ENCODE results near the gene PARP2. TPM values are rescaled to one million over a fixed set of nuclear protein-coding genes. Genes with fewer than 3 reads are reported as not detected.
A peak's percentile ranks its signal among the peaks of the same experiment; 100 is the strongest.
"Not testable (repeated sequence)": the region's sequence is repeated elsewhere in the genome, so short reads cannot be mapped to it uniquely, and the experiment has no call there.

PARP2 gene
- total RNA-seq, 1 experiment from 2014 or later: 25.0 TPM

DNA sequence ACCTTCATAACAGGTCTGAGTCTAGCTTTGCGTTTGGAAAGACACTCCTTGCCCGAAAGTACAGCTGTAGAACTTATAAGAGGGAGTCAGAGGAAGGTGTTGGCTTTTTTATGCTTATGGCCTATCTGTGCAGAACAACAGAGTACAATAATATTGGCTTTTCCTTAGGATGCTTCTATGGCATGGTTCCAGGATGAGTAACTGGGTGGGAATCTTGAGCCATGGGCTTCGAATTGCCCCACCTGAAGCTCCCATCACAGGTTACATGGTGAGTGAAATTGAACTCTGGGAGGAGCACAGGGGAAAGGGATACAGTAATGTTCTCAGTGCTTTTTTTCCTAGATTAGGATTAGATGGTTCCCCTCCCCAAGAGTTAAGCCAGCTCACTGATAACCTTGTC is 13.0 kb downstream of the PARP2 start:
- Histone ChIP-seq H3K4me3 (ENCODE audit: low read length) (no peak overlapping the region), H2AFZ (ENCODE audit: low read length) (no peak overlapping the region), H4K20me1 (ENCODE audit: insufficient read depth, low read depth, low read length) (no peaks in the 10 kb centered on the region), H3K27me3 (ENCODE audit: low read length) (no peaks in the 10 kb centered on the region), H3K9me3 (ENCODE audit: low read length) (no peaks in the 10 kb centered on the region), H3K4me1 (ENCODE audit: low read length) (no peaks in the 10 kb centered on the region), H3K4me2 (ENCODE audit: low read depth, low read length, poor library complexity, severe bottlenecking) (no peak overlapping the region), H3K79me2 (ENCODE audit: low read length) (no peaks in the 10 kb centered on the region), H3K9me2 (replicated peaks; ENCODE audit: insufficient read depth, low read length) (no peaks in the 10 kb centered on the region), H3K36me3 (ENCODE audit: insufficient read depth, low read length) (peaks cover 71% of the 10 kb centered on the region), H3K27ac (ENCODE audit: low read length) (no peak overlapping the region), H3K9ac (ENCODE audit: low read length) (no peak overlapping the region)
- no peak for DNase-seq

DNA sequence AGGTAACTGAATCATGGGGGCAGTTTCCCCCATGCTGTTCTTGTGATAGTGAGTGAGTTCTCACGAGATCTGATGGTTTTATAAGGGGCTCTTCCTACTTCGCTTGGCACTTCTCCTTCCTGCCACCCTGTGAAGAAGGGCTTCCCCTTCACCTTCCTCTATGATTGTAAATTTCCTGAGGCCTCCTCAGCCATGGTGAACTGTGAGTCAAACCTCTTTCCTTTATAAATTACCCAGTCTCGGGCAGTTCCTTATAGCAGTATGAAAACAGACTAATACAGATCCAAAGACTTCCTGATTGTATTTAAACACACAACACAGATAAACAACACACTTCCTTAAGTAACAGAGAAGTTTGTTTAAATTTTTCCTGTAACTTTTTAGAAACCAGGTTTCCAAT is 15.0 kb downstream of the PARP2 start:
- not testable (repeated sequence) for H3K4me1 ChIP-seq (ENCODE audit: low read length); H3K27me3 ChIP-seq (ENCODE audit: low read length); H3K4me2 ChIP-seq (ENCODE audit: low read depth, low read length, poor library complexity, severe bottlenecking); H4K20me1 ChIP-seq (ENCODE audit: insufficient read depth, low read depth, low read length); H3K79me2 ChIP-seq (ENCODE audit: low read length); H3K9ac ChIP-seq (ENCODE audit: low read length); H3K4me3 ChIP-seq (ENCODE audit: low read length); H3K9me2 ChIP-seq (replicated peaks; ENCODE audit: insufficient read depth, low read length); H3K9me3 ChIP-seq (ENCODE audit: low read length); H3K27ac ChIP-seq (ENCODE audit: low read length); DNase-seq; H2AFZ ChIP-seq (ENCODE audit: low read length)
- H3K36me3 ChIP-seq (ENCODE audit: insufficient read depth, low read length): peaks cover 56% of the 10 kb centered on the region

DNA sequence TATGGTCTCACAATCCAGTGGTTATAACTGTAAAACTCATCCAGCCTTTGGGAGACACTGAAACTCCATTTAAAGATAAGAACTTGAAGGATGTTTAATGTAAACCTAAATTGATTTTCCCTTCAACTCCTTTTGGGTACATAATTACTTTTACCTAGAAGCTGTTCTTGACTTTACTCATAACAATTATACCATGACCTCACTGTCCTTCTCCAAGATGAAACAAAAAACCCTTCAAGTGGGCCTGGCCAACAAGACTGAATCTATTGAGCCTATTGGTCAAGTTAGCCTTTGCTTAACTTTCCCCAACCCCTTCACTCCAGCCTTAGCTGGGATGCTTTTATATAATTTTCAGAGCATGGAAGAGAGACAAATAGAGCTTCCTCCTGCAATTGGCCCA is 22.5 kb downstream of the PARP2 start:
- Histone ChIP-seq H3K9me3 (ENCODE audit: low read length) (no peaks in the 10 kb centered on the region), H3K36me3 (ENCODE audit: insufficient read depth, low read length) (peaks cover 26% of the 10 kb centered on the region)

GRCh38 chr14:20372796-20373195 is 29.4 kb downstream of the PARP2 start:
- Histone ChIP-seq H3K36me3 (ENCODE audit: insufficient read depth, low read length) (peaks cover 39% of the 10 kb centered on the region), H3K4me1 (ENCODE audit: low read length) (no peaks in the 10 kb centered on the region), H3K9me3 (ENCODE audit: low read length) (no peaks in the 10 kb centered on the region), H4K20me1 (ENCODE audit: insufficient read depth, low read depth, low read length) (no peaks in the 10 kb centered on the region), H3K9me2 (replicated peaks; ENCODE audit: insufficient read depth, low read length) (no peaks in the 10 kb centered on the region), H3K79me2 (ENCODE audit: low read length) (no peaks in the 10 kb centered on the region), H3K4me2 (ENCODE audit: low read depth, low read length, poor library complexity, severe bottlenecking) (no peak overlapping the region), H3K9ac (ENCODE audit: low read length) (no peak overlapping the region), H3K27ac (ENCODE audit: low read length) (no peak overlapping the region), H2AFZ (ENCODE audit: low read length) (no peak overlapping the region), H3K4me3 (ENCODE audit: low read length) (no peak overlapping the region), H3K27me3 (ENCODE audit: low read length) (no peaks in the 10 kb centered on the region)
- no peak for DNase-seq

More for the DNA sequence above, 22.5 kb downstream of the PARP2 start:
- no peak overlapping the region for H3K9ac ChIP-seq (ENCODE audit: low read length)
- no peak for DNase-seq
- no peaks in the 10 kb centered on the region for H4K20me1 ChIP-seq (ENCODE audit: insufficient read depth, low read depth, low read length)
- no peaks in the 10 kb centered on the region for H3K4me1 ChIP-seq (ENCODE audit: low read length)
- no peaks in the 10 kb centered on the region for H3K79me2 ChIP-seq (ENCODE audit: low read length)
- H3K27me3 ChIP-seq (ENCODE audit: low read length): no peaks in the 10 kb centered on the region
- no peaks in the 10 kb centered on the region for H3K9me2 ChIP-seq (replicated peaks; ENCODE audit: insufficient read depth, low read length)
- H3K4me3 ChIP-seq (ENCODE audit: low read length): no peak overlapping the region
- no peak overlapping the region for H2AFZ ChIP-seq (ENCODE audit: low read length)
- no peak overlapping the region for H3K27ac ChIP-seq (ENCODE audit: low read length)
- H3K4me2 ChIP-seq (ENCODE audit: low read depth, low read length, poor library complexity, severe bottlenecking): no peak overlapping the region

GRCh38 chr14:20375471-20375870 is 32.0 kb downstream of the PARP2 start:
- Histone ChIP-seq H3K4me1 (ENCODE audit: low read length) (peaks cover 7% of the 10 kb centered on the region), H3K27ac (ENCODE audit: low read length) (no peak overlapping the region)

DNA sequence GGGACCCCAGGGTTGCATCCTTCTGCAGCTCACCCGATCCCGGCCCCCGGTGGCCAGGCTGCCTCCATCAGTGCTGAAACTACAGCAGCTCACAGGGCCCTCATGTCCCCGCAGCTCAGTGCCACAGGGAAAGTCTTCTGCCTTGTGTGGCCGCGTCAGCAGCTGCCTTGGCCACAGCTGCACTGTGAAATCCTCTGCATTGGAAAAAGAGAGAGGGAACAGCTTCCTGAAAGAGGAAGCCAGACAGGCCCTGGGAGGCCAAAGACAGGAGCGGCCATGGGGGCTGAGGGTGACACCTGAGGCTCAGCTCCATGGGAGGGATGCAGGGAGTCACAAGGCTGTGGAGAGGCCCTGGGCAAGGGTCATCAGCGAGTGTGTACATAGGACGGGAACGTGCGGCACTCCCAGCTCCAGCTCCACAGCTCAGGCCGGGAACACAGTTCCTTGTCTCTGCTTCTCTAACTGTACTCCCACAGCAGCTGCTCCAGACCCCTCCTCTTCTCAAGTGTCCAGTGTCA is 32.7 kb downstream of the PARP2 start:
- Histone ChIP-seq H3K9me3 (ENCODE audit: low read length) (no peaks in the 10 kb centered on the region), H3K4me2 (ENCODE audit: low read depth, low read length, poor library complexity, severe bottlenecking) (no peak overlapping the region), H3K4me3 (ENCODE audit: low read length) (no peak overlapping the region), H4K20me1 (ENCODE audit: insufficient read depth, low read depth, low read length) (no peaks in the 10 kb centered on the region), H3K4me1 (ENCODE audit: low read length) (peaks cover 14% of the 10 kb centered on the region), H3K9ac (ENCODE audit: low read length) (no peak overlapping the region), H3K36me3 (ENCODE audit: insufficient read depth, low read length) (peaks cover 21% of the 10 kb centered on the region), H3K79me2 (ENCODE audit: low read length) (no peaks in the 10 kb centered on the region), H3K27ac (ENCODE audit: low read length) (no peak overlapping the region), H3K9me2 (replicated peaks; ENCODE audit: insufficient read depth, low read length) (no peaks in the 10 kb centered on the region), H3K27me3 (ENCODE audit: low read length) (no peaks in the 10 kb centered on the region), H2AFZ (ENCODE audit: low read length) (no peak overlapping the region)
- no peak for DNase-seq

More at GRCh38 chr14:20375471-20375870, 32.0 kb downstream of the PARP2 start:
- no peak overlapping the region for H3K4me3 ChIP-seq (ENCODE audit: low read length)
- H3K9ac ChIP-seq (ENCODE audit: low read length): no peak overlapping the region
- H3K27me3 ChIP-seq (ENCODE audit: low read length): no peaks in the 10 kb centered on the region
- no peaks in the 10 kb centered on the region for H3K79me2 ChIP-seq (ENCODE audit: low read length)
- no peaks in the 10 kb centered on the region for H4K20me1 ChIP-seq (ENCODE audit: insufficient read depth, low read depth, low read length)
- H3K4me2 ChIP-seq (ENCODE audit: low read depth, low read length, poor library complexity, severe bottlenecking): no peak overlapping the region
- H3K36me3 ChIP-seq (ENCODE audit: insufficient read depth, low read length): peaks cover 28% of the 10 kb centered on the region
- no peaks in the 10 kb centered on the region for H3K9me2 ChIP-seq (replicated peaks; ENCODE audit: insufficient read depth, low read length)
- no peak overlapping the region for H2AFZ ChIP-seq (ENCODE audit: low read length)
- no peak for DNase-seq
- no peaks in the 10 kb centered on the region for H3K9me3 ChIP-seq (ENCODE audit: low read length)

GRCh38 chr14:20377171-20377570 is 33.7 kb downstream of the PARP2 start:
- Histone ChIP-seq H3K36me3 (ENCODE audit: insufficient read depth, low read length) (peaks cover 11% of the 10 kb centered on the region; the same call in 1 of the 2 replicates), H3K4me1 (ENCODE audit: low read length) (peaks cover 18% of the 10 kb centered on the region), H3K4me2 (ENCODE audit: low read depth, low read length, poor library complexity, severe bottlenecking) (no peak overlapping the region), H3K9me3 (ENCODE audit: low read length) (no peaks in the 10 kb centered on the region), H3K79me2 (ENCODE audit: low read length) (no peaks in the 10 kb centered on the region), H3K27ac (ENCODE audit: low read length) (no peak overlapping the region), H4K20me1 (ENCODE audit: insufficient read depth, low read depth, low read length) (no peaks in the 10 kb centered on the region), H3K9ac (ENCODE audit: low read length) (no peak overlapping the region), H3K9me2 (replicated peaks; ENCODE audit: insufficient read depth, low read length) (no peaks in the 10 kb centered on the region), H3K27me3 (ENCODE audit: low read length) (no peaks in the 10 kb centered on the region), H3K4me3 (ENCODE audit: low read length) (no peak overlapping the region), H2AFZ (ENCODE audit: low read length) (no peak overlapping the region)
- no peak for DNase-seq

GRCh38 chr14:20379743-20380142 is 36.3 kb downstream of the PARP2 start:
- H3K9me3 ChIP-seq (ENCODE audit: low read length): no peaks in the 10 kb centered on the region
- peaks cover 2% of the 10 kb centered on the region; the same call in 1 of the 2 replicates for H3K36me3 ChIP-seq (ENCODE audit: insufficient read depth, low read length)
- no peak overlapping the region for H3K4me2 ChIP-seq (ENCODE audit: low read depth, low read length, poor library complexity, severe bottlenecking)
- DNase-seq: no peak
- no peaks in the 10 kb centered on the region for H3K27me3 ChIP-seq (ENCODE audit: low read length)
- no peaks in the 10 kb centered on the region for H4K20me1 ChIP-seq (ENCODE audit: insufficient read depth, low read depth, low read length)
- H3K4me1 ChIP-seq (ENCODE audit: low read length): peaks cover 18% of the 10 kb centered on the region
- peak overlapping the region; percentile 38 for H3K27ac ChIP-seq (ENCODE audit: low read length)
- H2AFZ ChIP-seq (ENCODE audit: low read length): no peak overlapping the region
- no peak overlapping the region for H3K9ac ChIP-seq (ENCODE audit: low read length)
- H3K79me2 ChIP-seq (ENCODE audit: low read length): no peaks in the 10 kb centered on the region
- no peaks in the 10 kb centered on the region for H3K9me2 ChIP-seq (replicated peaks; ENCODE audit: insufficient read depth, low read length)
- no peak overlapping the region for H3K4me3 ChIP-seq (ENCODE audit: low read length)

Data from Karpas-422 (cell line).